ENCODE data around the gene CEPT1. TPM values are rescaled to one million over a fixed set of nuclear protein-coding genes. Genes with fewer than 3 reads are reported as not detected.

CEPT1 gene
- total and polyA plus RNA-seq, 2 of the 8 experiments (the other 6 are each of a cell fraction or from before 2014, with no cell fraction given): 18.5 to 28.6 TPM

- TF ChIP-seq ATF2 (IDR thresholded peaks at IDR 0.05; ENCODE audit: low read length) (no peak), KDM4A (IDR thresholded peaks at IDR 0.05; ENCODE audit: low read depth, low read length, severe bottlenecking) (no peak), CREB1 (IDR thresholded peaks at IDR 0.05) (no peak), RBBP5 (IDR thresholded peaks at IDR 0.05; ENCODE audit: borderline replicate concordance, low read depth, low read length) (no peak), TAF7 (optimal IDR thresholded peaks at IDR 0.05; ENCODE audit: borderline replicate concordance, low read depth, low read length) (no peak), HDAC2 (IDR thresholded peaks at IDR 0.05; ENCODE audit: borderline replicate concordance in 1 of 2, low read depth in 2 of 2, low read length in 2 of 2) (no peak), E2F6 (IDR thresholded peaks at IDR 0.05) (peak; percentile 75), CEBPB (IDR thresholded peaks at IDR 0.05; ENCODE audit: low read depth, low read length) (no peak), CHD1 (IDR thresholded peaks at IDR 0.05; ENCODE audit: low read depth, low read length) (no peak), NRF1 (IDR thresholded peaks at IDR 0.05; ENCODE audit: low read depth, low read length) (no peak), TAF1 (IDR thresholded peaks at IDR 0.05; ENCODE audit: low read depth, low read length) (no peak), TBP (IDR thresholded peaks at IDR 0.05; ENCODE audit: low read depth, low read length) (no peak), KDM5A (IDR thresholded peaks at IDR 0.05; ENCODE audit: low read length) (no peak), TEAD4 (IDR thresholded peaks at IDR 0.05; ENCODE audit: low read depth, low read length) (no peak), SAP30 (IDR thresholded peaks at IDR 0.05; ENCODE audit: insufficient read depth, insufficient replicate concordance, low read length) (no peak), CBX8 (IDR thresholded peaks at IDR 0.05; ENCODE audit: borderline replicate concordance, low read depth, low read length) (no peak), RFX5 (IDR thresholded peaks at IDR 0.05; ENCODE audit: borderline replicate concordance, low read depth, low read length) (no peak), SIRT6 (IDR thresholded peaks at IDR 0.05; ENCODE audit: low read length) (no peak), BACH1 (IDR thresholded peaks at IDR 0.05; ENCODE audit: low read length) (no peak), BCL11A (IDR thresholded peaks at IDR 0.05; ENCODE audit: low read depth in 2 of 2, low read length in 2 of 2) (no peak), EP300 (IDR thresholded peaks at IDR 0.05; ENCODE audit: borderline replicate concordance in 1 of 2, low read depth in 2 of 2, low read length in 2 of 2) (no peak), CTBP2 (IDR thresholded peaks at IDR 0.05; ENCODE audit: borderline replicate concordance, insufficient read depth, insufficient read length, low read length) (no peak)
These were observed 57.7 kb downstream of the CEPT1 start (continued) for GRCh38 chr1:111197598-111198284.
